Measurements from ENCODE around the gene TMEM203. TPM values are rescaled to one million over a fixed set of nuclear protein-coding genes. Genes with fewer than 3 reads are reported as not detected.
A peak's percentile ranks its signal among the peaks of the same experiment; 100 is the strongest.

The TMEM203 gene
- total and polyA plus RNA-seq, 2 of the 13 experiments (the other 11 are each of a cell fraction or from before 2014, with no cell fraction given): 23.4 to 36.7 TPM

- no peak for TF ChIP-seq ZNF646 (CRISPR knock-in tag; IDR thresholded peaks at IDR 0.05)
- peak; percentile 30 for TF ChIP-seq HNF4A (CRISPR knock-in tag; IDR thresholded peaks at IDR 0.05)
- TF ChIP-seq ZBED4 (CRISPR knock-in tag; IDR thresholded peaks at IDR 0.05; ENCODE audit: borderline replicate concordance): peak; percentile 82; the same call in 1 of the 2 replicates
- TF ChIP-seq ZNF292 (CRISPR knock-in tag; IDR thresholded peaks at IDR 0.05; ENCODE audit: borderline replicate concordance, low read depth): no peak
- peak; percentile 25; the same call in 1 of the 2 replicates for TF ChIP-seq POLR2AphosphoS5 (IDR thresholded peaks at IDR 0.05; ENCODE audit: low read depth, low read length)
- TF ChIP-seq ZNF280D (CRISPR knock-in tag; IDR thresholded peaks at IDR 0.05): no peak
- TF ChIP-seq DDIT3 (CRISPR knock-in tag; IDR thresholded peaks at IDR 0.05): no peak
- no peak for TF ChIP-seq HNRNPUL1 (IDR thresholded peaks at IDR 0.05; ENCODE audit: low read depth, low read length)
- TF ChIP-seq ZNF280B (CRISPR knock-in tag; IDR thresholded peaks at IDR 0.05; ENCODE audit: borderline replicate concordance): peak; percentile 46; the same call in 1 of the 2 replicates
- no peak for TF ChIP-seq TBP (CRISPR knock-in tag; IDR thresholded peaks at IDR 0.05)
- no peak for TF ChIP-seq ZNF562 (CRISPR knock-in tag; IDR thresholded peaks at IDR 0.05; ENCODE audit: borderline replicate concordance)
- TF ChIP-seq ZNF547 (CRISPR knock-in tag; IDR thresholded peaks at IDR 0.05): no peak
These were observed 24.7 kb upstream of the TMEM203 start (continued) for GRCh38 chr9:137229903-137230704.
